Measurements from ENCODE around the gene MYH9. TPM values are rescaled to one million over a fixed set of nuclear protein-coding genes. Genes with fewer than 3 reads are reported as not detected.
"Not testable (repeated sequence)": the region's sequence is repeated elsewhere in the genome, so short reads cannot be mapped to it uniquely, and the experiment has no call there.

MYH9 gene
- polyA plus RNA-seq, 1 donor = 133 TPM

DNA sequence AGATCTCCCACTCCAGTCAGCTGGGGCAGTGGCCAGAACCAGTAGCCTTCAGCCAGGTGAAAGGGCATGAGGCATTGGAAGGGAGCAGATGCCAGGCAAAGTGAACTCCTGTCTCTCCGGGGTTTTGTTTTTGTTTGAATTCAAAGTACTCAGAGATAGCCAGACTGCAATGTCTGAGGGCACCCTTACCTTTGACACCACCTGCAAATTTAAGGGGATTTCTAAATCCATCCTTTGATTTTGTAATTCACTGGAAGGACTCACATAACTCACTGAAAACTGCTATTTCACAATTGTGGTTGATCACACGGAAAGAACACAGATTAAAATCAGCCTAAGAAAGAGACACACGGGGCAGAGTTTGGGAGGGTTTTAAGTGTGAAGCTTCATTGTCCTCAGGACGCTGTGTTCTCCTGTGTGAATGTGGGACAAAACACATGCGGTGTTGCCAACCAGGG is 124.5 kb downstream of the MYH9 start:
- not testable (repeated sequence) for DNase-seq

DNA sequence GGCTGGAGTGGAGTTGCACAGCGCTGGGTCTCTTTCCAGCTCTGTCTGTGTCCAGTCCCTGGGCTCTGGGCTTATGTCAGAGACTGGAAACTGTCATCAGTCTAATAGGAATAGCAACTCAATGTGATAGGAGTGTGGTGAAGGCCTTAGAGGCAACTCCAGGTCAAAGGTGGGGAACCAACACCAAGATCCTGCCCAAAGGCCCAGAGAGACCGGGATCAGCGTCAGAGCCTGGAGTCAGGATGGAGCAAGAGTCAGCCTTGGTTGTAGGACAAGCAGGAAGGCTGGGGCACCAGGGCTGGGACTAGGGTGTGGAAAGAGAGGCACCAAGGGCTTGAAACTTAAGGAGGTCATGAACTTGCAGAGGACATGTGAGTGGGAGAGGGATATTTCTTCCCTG is 125.5 kb downstream of the MYH9 start:
- not testable (repeated sequence) for DNase-seq

DNA sequence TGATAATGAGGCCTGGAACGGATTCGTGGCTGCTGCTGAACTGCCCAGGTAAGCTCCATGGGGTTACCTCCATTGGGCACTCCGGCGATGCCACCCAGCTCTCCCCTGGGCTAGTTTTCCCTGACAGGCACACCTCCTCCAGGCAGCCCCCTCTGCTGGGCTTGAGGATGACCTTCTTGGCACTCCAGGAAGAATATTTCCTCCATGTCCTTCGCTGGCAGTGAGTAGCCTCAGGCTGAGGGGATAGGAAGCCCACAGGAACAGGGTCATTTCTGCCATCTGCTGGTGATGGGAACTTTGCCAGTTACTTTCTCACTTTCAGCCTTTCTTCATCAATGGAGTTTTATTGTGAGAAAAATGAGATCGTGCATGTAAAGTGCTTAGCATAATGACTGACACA is 126.1 kb downstream of the MYH9 start:
- DNase-seq = not testable (repeated sequence)

DNA sequence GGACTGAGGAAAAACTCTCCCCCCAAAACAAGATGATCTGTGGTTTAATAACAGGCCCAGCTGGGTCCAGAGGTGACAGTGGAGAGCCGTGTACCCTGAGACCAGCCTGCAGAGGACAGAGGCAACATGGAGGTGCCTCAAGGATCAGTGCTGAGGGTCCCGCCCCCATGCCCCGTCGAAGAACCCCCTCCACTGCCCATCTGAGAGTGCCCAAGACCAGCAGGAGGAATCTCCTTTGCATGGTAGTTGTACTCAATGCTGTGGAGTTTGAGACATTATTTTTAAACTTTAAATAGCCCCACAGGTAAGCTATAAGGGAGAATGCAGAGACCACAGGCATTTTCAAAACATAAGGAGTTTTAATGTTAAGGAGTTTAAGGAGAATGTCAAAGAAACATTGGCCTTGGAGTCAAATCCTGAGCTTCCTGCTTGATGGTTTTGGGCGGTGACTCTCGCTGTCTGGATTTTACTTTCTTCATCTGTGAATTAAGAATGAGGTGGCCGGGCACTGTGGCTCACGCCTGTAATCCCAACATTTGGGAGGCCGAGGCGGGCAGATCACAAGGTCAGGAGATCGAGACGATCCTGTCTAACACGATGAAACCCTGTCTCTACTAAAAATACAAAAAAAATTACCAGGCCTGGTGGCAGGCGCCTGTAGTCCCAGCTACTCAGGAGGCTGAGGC is 128.0 kb downstream of the MYH9 start:
- no peak for DNase-seq

DNA sequence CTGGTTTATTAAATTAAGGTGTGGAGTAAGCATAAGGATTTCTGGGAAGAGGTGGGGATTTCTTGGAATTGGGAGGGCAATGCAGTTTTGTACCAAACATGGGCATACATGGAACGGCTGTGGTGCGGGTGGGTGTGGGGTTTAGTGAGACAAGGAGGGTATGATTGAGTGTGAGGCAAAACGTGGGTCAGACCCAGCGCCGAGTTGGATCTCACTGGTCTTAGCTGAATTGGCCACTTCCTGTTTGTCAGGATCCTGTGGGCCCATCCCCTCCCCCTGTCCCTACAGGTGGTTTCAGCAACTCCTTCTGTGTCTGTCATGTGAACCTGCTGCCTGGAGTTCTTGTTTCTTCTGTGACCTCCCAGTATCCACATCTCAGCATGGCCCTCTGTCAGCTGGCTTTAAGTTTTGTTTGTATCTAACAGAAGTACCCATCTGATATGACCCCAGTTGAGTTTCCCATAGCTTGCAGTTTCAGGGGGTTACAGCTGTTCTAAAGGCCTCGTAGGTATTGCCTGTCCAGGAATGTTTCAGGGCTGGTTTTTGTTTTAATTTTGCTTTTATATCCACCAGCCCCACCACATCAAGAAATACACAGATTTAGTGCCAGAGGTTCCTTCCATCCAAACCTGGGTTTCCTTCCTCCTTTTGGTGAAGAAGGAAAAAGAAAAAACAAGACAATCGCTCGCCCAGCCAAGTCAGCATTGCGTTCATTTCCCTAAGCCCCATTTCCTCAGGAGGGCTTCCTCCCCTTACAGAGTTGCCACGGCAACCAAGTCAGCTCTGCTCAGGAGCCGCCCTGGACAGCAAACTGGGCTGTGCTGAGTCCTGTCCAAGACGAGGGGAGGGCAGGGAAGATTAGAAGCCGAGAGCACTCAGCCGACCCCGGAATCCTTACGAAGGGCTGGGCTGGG is 128.8 kb downstream of the MYH9 start:
- no peak for DNase-seq

DNA sequence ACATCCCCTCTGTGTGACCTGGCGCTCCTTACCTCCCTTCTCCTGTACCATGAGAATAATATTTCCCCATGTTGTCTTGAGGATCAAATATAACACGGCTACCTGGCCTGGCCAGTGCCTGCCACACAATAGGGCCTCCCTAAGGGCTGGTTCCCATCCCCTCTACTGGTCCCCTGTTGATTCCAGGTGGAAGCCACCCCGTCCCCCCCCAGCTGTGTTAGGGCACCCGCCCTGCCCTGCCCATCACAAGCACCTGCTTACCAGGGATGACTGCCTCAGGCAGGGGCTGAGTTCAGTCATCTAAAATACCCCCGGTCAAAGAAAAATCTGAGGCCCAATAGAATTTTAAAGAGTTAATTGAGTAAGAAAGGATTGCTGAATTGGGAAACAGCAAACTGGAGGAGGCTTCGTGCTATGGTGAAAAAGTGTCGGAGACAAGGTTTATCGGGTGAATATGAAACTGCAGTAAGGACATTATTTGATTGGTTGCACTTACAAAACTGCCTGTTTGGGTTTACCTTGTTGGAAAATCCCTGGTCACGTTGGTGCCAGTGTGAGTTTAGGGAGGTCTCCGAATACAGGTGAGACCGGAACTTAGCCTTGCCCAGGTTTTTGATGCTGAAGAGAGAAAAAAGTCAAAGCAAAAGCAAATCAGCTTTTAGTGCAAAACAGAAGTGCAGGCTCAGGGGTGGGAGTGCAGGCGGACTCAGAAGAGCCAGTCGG is 129.7 kb downstream of the MYH9 start:
- no peak for DNase-seq

DNA sequence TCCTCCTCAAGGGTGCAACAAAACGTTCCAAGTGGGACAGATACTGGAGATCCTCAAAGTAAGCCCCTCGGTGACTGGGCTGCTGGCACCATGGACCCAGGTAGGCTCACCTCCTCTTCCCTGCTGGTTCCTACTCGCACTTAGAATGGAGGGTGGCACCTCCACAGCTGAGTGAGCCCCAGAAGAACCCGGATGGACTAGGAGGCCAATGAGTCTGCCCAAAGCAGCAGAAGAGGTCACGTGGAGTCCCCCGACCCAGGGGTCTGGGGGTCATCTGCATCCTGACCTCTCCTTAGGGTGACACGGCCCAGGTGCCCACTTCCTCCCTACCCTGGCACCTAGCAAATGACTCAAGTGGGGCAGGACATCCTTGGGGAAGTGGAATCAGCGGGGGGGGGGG is 130.5 kb downstream of the MYH9 start:
- DNase-seq = no peak

DNA sequence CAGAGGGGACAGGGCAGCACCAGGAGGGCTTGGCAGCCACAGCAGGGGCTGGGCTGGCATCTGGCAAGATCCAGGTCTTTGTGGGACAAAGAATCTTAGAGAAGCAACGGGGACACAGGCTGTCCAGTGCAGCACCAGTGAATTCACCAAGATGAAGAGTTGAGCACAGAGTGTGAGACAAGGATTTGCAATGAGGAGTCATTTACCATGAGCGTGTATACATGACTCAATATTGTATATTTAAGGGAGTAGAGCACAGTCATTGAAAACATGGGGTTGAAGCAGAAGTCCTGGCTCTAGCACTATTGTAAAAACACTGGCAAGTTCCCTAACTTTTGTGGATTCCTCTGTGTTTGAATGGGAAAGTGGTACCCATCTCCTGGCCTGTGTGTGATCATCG is 131.3 kb downstream of the MYH9 start:
- DNase-seq = no peak

DNA sequence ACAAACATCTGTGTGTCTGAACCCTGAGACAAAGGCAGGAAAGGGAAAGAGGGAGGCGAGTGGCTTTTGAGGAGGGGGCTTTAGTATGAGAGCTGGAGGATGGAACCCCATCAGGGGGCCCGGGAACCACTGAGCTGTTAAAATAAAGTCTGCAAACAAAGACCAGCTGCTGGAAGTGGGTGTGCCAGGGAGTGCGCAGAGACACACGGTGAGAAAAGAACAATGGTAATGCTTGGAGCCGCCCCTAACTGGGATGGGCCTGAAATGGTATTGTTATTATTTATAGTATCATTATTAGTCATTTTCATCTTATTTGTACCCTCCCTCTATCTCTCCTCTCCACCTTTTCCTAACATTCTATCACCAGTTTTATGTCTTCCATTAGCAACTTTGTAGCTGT is 132.2 kb downstream of the MYH9 start:
- not testable (repeated sequence) for DNase-seq

DNA sequence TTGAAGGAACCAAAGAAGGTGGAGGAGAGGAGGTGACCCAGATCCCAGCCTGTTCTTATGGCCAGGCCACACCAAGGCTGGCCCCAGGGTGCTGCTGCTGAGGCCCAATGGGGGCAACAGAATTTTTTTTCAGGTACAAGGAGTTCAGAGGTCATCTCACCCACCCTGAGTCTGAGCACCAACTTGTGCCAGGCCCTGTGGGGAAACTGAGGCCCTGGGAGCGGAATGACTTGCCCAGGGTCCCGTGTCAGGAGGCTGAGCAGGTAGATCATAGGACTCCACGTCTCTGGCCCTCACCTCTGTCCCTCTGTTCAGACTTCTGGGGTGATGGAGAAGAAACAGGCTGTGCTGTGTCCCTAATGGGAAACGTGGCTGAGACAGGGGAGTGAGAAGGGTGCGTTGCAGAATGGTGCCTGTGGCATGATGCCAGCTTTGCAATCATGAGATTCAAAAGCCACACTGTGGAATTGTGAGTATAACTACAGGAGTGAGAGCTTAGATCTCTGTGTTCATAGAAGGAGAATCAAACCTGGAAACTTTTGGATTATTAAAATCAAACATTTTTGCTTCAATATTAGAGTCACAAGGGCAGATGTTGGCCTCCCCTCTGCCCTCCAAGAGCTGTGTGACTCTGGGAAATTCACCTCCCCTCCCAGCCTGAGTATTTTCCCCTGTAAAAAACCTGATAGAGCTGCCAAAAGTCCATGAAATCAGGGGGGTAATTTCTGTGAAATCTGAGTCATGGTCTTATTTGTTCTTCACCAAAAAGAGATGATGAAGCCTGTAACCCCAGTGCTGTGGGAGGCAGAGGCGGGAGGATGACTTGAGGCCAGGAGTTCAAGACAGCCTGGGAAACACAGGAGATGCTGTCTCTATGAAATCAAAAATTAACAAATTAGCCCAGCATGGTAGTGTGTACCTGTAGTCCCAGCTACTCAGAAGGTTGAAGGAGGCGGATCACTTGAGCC is 134.0 kb downstream of the MYH9 start:
- DNase-seq = no peak

DNA sequence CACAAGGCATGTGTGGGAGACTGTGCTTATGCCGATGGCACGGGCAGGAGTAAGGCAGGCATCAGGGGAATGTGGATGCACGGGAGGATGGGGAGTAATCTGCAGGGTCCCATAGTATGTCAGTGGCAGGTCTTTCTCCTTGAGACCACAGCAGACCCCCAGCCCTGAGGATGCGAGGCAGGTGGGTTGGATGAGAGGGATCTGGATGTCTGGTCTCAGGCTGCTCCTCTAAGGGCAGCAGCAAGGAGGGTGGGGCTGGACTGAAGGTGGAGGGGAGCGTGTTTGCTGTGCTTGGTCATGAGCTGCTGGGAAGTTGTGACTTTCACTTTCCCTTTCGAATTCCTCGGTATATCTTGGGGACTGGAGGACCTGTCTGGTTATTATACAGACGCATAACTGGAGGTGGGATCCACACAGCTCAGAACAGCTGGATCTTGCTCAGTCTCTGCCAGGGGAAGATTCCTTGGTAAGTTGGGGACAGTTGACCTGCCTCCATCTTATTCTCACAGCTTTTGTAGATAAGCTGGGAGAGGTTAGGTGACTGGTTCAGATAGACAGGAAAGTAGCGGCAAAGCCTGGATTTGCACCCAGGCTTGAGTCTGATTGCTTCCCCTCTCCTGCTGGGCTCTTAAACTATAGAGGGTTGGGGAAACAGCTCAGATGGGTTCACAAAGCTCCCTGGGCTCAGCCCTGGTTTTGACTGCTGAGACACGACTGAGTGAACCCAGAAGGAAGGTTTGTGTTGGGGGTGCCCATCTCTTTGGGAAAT is 134.8 kb downstream of the MYH9 start, which contains the start of gene APOL1:
TSS of gene APOL1 (plus strand) at position 380 of the 769 bp plus-strand sequence. CDS start 1,823 bp downstream, outside the sequence.
- no peak for DNase-seq

DNA sequence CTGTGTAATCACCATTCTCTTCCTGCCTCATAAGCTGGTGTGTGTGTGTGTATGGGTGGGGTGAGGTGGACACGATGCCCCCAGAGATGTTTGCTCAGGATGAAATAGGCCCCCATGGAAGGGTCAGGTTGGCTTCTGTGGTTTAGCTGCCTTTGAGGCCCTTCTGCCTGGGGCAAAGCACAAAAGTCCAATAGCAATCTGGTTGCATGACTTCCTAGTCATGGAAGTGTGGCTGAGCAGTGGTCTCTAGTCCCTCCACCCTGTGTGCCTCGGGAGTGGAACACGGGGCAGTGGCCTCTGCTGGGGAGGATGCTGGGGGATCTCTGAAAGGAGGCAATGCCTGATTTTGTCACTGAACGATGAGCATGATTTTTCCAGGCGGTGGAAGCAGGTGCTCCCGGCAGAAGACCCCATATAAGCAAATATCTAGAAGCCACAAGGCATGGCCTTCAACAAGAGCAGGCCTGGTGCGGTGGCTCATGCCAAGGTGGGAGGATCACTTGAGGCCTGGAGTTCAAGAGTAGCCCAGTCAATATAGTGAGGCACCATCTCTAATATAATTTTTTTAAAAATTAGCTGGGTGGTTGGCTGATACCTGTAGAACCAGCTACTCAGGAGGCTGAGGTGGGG is 135.7 kb downstream of the MYH9 start:
- not testable (repeated sequence) for DNase-seq

DNA sequence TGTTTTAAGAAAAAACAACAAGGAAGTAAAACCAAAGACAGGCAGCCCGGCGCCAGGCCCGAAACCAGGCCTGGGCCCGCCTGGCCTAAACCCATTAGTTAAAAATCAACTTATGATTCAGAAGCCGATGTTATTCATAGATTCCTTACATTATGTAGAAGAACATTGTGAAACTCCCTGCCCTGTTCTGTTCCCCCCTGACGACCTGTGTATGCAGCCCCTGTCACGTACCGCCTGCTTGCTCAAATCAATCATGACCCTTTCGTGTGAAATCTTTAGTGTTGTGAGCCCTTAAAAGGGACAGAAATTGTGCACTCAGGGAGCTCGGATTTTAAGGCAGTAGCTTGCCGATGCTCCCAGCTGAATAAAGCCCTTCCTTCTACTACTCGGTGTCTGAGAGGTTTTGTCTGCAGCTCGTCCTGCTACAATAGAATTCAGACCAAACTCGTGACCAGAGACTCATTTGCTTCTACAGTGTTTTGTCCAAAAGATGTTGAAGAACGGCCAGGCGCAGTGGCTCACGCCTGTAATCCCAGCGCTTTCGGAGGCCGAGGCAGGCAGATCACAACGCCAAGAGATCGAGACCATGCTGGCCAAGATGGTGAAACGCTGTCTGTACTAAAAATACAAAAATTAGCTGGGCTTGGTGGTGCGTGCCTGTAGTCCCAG is 137.3 kb downstream of the MYH9 start:
- DNase-seq = not testable (repeated sequence)

DNA sequence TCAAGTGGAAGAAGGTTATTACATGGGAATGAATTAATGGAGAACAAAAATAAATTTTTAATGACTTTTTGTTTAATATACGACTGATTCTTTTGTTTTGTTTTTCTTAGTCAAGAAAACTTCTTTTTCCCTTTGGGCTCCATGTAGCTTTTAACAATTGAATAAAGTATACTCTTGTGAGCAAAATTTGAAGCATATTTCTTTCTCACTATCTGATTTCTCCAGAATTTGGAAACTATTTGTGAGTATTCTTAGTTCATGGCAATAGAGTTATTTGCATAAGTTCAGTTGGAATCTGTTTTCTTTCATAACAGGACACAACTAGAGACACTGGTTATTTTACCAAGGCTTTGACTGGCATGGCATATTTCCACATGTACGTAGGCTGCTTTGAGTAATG is 138.6 kb downstream of the MYH9 start:
- DNase-seq = no peak

DNA sequence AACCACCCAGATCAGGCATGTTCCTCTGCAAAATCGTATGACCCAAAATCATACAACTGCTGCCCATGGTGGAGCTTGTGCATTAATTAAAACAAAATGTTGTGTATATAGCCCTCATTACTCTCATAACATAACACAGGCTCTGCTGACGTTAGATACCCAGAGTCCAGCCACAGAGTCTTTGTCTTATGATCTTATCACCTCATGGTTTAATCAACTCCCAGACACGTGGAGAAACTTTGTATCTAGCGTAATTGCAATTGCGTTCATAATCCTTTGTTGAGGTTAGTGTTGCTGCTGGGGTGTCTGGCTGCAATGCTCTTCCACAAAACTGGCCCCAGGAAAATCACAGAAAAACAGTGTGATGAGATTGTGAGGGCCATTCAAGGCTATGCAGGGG is 139.8 kb downstream of the MYH9 start:
- no peak for DNase-seq

DNA sequence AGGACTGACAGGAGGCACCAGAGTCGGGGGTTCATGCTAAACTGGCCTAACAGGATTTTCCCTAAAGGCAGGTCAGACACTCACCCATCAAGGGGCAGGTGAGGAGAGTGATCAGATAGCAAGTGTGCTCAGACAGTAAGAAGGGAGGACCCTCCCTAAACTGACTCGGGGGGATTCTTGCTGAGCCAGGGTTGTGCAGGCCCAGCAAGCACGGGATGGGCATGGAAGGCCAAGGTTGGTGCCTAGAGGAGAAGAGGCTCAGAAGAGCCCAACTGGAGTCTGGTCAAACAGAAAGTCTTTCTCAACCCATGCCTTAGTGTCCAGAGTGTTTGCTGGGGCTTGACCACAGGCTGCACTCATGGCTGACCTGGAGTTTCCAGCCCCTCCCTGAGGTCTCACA is 141.0 kb downstream of the MYH9 start:
- DNase-seq = no peak

DNA sequence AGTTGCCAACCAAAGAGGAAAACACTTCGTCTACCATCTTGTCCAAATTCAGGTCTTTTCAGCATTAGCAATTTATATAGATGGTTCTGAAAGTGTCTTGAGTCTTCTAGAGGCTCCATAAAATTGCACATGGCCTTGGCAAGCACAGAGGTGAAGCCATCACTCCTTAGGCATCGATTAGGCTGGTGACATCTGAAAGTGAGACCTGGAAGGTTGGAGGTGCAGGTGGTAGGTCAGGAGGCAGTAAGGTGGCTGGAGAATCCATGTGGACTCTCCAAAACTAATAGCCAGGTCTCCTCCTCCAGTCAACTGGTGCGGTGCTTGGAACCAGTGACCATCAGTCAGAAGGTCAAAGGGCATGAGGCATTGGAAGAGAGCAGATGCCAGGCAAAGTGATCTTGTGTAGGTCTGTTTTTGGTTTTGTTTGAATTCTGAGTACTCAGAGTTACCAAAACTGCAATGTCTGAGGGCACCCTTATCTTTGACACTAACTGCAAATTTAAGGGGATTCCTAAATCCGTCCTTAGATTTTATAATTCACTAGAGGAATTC is 141.9 kb downstream of the MYH9 start:
- DNase-seq = no peak

DNA sequence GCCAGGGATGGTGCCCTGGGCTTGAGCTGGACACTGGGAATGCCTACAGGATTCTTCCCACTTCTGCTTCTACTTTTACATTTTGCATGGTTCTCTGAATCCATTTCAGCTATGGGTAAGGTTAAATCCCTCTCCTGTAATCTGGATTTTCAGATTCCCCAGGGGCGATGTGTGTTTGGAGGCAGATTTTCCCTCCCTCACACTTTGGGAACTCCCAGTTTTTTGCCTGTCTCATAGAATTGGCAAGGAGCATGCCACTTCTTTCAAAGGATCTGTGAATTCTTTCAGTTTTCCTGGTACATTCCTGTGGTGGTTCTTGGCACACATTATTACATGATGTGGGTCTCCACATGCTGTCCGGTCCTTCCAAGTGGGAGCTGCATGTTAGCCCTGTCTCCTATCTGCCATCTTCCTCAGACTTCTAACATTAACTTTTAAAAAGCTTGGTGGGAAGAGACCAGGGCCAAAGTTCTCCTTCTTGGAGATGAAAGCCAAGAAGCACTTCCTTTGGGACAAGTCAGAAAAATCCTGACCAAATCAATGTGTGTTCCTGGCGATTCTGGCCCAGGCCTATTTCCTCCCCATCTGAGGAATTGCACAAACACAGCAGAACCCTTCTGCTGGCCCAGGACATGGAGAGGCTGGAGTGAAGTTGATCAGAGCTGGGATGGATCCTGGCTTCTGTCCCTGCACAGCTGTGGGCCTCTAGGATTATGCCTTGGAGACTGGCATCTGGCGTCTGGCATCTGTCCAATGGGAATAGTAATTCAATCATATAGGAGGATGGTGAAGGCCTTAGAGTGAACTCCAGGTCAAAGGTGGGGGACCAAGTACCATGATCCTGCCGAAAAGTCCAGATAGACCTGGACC is 143.0 kb downstream of the MYH9 start:
- no peak for DNase-seq

DNA sequence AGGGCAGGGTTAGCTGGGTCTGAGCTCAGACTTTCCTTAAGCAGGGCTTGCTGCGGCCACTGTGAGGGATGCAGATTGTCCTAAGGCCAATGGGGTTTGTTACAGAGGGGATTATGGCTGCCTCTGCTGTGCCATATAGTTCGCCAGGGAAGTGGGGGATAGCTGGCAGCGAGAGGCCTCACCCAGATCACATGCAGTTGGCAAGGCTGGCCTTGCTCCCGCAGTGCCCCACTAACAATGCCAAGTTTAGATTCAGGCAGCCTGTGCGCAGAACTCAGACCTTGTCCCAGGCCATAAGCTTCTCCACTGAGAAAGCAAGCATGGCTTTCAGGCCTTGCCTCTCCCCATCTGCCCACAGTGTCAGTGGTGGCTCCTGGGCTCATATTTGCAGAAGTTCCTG is 143.8 kb downstream of the MYH9 start:
- DNase-seq = no peak

Data from hindlimb muscle (tissue), 1 donor.